GM23248 (cell line): ENCODE data around the gene TFCP2L1. TPM values are rescaled to one million over a fixed set of nuclear protein-coding genes. Genes with fewer than 3 reads are reported as not detected.
A peak's percentile ranks its signal among the peaks of the same experiment; 100 is the strongest.

Experiments
- DNase-seq: peaks from one replicate; pipeline ENCODE4 v3.0.0-alpha.2; 2015
- H2AFZ ChIP-seq: fragments of 200-600 bp; sonication (generic); 2 replicates; pipeline ENCODE4 v1.6.1; 2016; ENCODE audit warnings: antibody characterized with exemption
- H3F3A ChIP-seq: fragments of 200-600 bp; sonication (generic); 2 replicates; pipeline ENCODE4 v1.6.1; 2016; ENCODE audit warnings: mild to moderate bottlenecking, antibody characterized with exemption, mixed run types; ENCODE audit not compliant: insufficient read depth
- H3K27ac ChIP-seq: fragments of 200-600 bp; sonication (generic); 2 replicates; pipeline ENCODE4 v1.5.1; 2016; ENCODE audit warnings: mild to moderate bottlenecking
- H3K27me3 ChIP-seq: fragments of 200-600 bp; sonication (generic); replicated peaks from 2 replicates; pipeline ENCODE4 v1.6.1; 2016; ENCODE audit warnings: mild to moderate bottlenecking; ENCODE audit not compliant: insufficient read depth
- H3K36me3 ChIP-seq: fragments of 200-600 bp; sonication (generic); 2 replicates; pipeline ENCODE4 v1.6.1; 2016; ENCODE audit warnings: low read depth, mild to moderate bottlenecking
- H3K4me1 ChIP-seq: fragments of 200-600 bp; sonication (generic); 2 replicates; pipeline ENCODE4 v1.6.1; 2016; ENCODE audit warnings: mild to moderate bottlenecking; ENCODE audit not compliant: insufficient read depth
- H3K4me2 ChIP-seq: fragments of 200-600 bp; sonication (generic); one replicate; pipeline ENCODE4 v1.6.1; 2016; ENCODE audit warnings: mild to moderate bottlenecking; ENCODE audit not compliant: unreplicated experiment
- H3K4me3 ChIP-seq: fragments of 200-600 bp; sonication (generic); 2 replicates; pipeline ENCODE4 v1.5.1; 2016; ENCODE audit warnings: mild to moderate bottlenecking
- H3K79me2 ChIP-seq: fragments of 200-600 bp; sonication (generic); 2 replicates; pipeline ENCODE4 v1.6.1; 2016; ENCODE audit warnings: mild to moderate bottlenecking; ENCODE audit not compliant: insufficient read depth
- H3K9ac ChIP-seq: fragments of 200-600 bp; sonication (generic); 2 replicates; pipeline ENCODE4 v1.6.1; 2016; ENCODE audit warnings: mild to moderate bottlenecking
- H3K9me2 ChIP-seq: fragments of 200-600 bp; sonication (generic); 2 replicates; pipeline ENCODE4 v1.6.1; 2016; ENCODE audit warnings: mixed run types, mild to moderate bottlenecking, moderate library complexity; ENCODE audit not compliant: insufficient read depth
- H3K9me3 ChIP-seq: fragments of 200-600 bp; sonication (generic); one replicate; pipeline ENCODE4 v1.6.1; 2017; ENCODE audit warnings: low read depth
- H4K20me1 ChIP-seq: fragments of 200-600 bp; sonication (generic); 2 replicates; pipeline ENCODE4 v1.6.0; 2016; ENCODE audit not compliant: insufficient read depth
- EZH2 ChIP-seq: fragments of 200-600 bp; sonication (generic); IDR thresholded peaks from 2 replicates; pipeline ENCODE4 v1.6.1; 2018; ENCODE audit warnings: antibody characterized with exemption, mild to moderate bottlenecking; ENCODE audit not compliant: insufficient read depth, poor library complexity, severe bottlenecking
- EZH2phosphoT487 ChIP-seq: fragments of 200-600 bp; sonication (generic); IDR thresholded peaks from 2 replicates; pipeline ENCODE4 v1.6.1; 2018; ENCODE audit warnings: antibody characterized with exemption, moderate library complexity, mild to moderate bottlenecking, low read depth; ENCODE audit not compliant: insufficient read depth
- WGBS, 2 experiments: methylation state at CpG; one replicate each; pipeline ENCODE4 v1.1.6; 2015 to 2017; ENCODE audit warnings: low lambda C conversion rate in 2 of 2, low coverage in 1 of 2; ENCODE audit errors: missing lambda C conversion rate in 2 of 2; 5-methylcytosine and 5-hydroxymethylcytosine counted together
- in situ Hi-C: fragments of 300-500 bp; cut with MboI; formaldehyde crosslinking; loops from 2 replicates; pipeline ENCODE4 v1.15.0; 2020
- polyA plus RNA-seq: library from polyadenylated mRNA; unstranded; fragments of >200 nt; fragmentation: Nextera tagmentation; extraction: Ambion mirVana; gene quantifications from 2 replicates; pipeline ENCODE4 v1.2.1, GENCODE V29; 2016
- total RNA-seq: library from RNA; depleted of rRNA; stranded (reverse); fragments of >200 nt; shearing (Covaris generic); gene quantifications from 2 replicates; pipeline ENCODE4 v1.2.3, GENCODE V29; 2014

TFCP2L1 gene
- total and polyA plus RNA-seq, 2 experiments from 2014 or later: not detected

DNA sequence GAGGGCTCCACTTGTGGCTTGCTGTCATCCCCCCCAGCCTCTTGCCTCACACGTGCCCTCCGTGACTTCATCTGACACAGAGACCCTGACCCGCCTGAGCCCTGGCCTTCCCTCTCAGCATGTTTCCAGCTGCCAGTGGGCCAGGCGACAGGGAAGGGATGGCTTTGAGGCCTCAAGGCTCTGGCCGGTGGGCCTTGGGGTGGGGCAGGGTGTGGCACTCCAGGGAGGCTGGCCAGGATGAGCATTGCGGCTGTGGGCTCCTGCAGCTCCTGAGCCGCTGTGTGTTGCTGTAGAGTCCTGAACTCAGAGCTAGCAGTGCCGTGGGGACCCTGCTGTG is 85.0 kb downstream of the TFCP2L1 start:
- Histone ChIP-seq H4K20me1 (no peaks in the 10 kb centered on the region), H3K9me3 (no peaks in the 10 kb centered on the region), H3K4me2 (no peak overlapping the region), H3K27me3 (peaks cover 8% of the 10 kb centered on the region), H2AFZ (no peak overlapping the region), H3K9me2 (no peaks in the 10 kb centered on the region), H3K4me3 (no peak overlapping the region), H3K4me1 (peaks cover 6% of the 10 kb centered on the region), H3K9ac (no peak overlapping the region), H3F3A (no peaks in the 10 kb centered on the region), H3K36me3 (no peaks in the 10 kb centered on the region), H3K27ac (no peak overlapping the region), H3K79me2 (no peaks in the 10 kb centered on the region)
- TF ChIP-seq EZH2: no peak
- no peak for TF ChIP-seq EZH2phosphoT487
- in situ Hi-C loops: no loop called here
- WGBS, 2 experiments: 69 to 74% methylated on average over 8 of the region's 8 CpGs
- DNase-seq: no peak

- in situ Hi-C loops: no loop called here
- H3K4me3 ChIP-seq: no peak overlapping the region
- H3K9me3 ChIP-seq: no peaks in the 10 kb centered on the region
- H3K4me2 ChIP-seq: no peak overlapping the region
- WGBS, 2 experiments: 83 to 86% methylated on average over 10 of the region's 10 CpGs
- H3K36me3 ChIP-seq: no peaks in the 10 kb centered on the region
- peaks cover 8% of the 10 kb centered on the region for H3K27me3 ChIP-seq
- DNase-seq: no peak
- TF ChIP-seq EZH2phosphoT487: no peak
- TF ChIP-seq EZH2: no peak
- peaks cover 6% of the 10 kb centered on the region for H3K4me1 ChIP-seq
- H2AFZ ChIP-seq: no peak overlapping the region
- H3K9me2 ChIP-seq: no peaks in the 10 kb centered on the region
- H3K27ac ChIP-seq: no peak overlapping the region
- no peaks in the 10 kb centered on the region for H4K20me1 ChIP-seq
- H3F3A ChIP-seq: no peaks in the 10 kb centered on the region
- no peak overlapping the region for H3K9ac ChIP-seq
- no peaks in the 10 kb centered on the region for H3K79me2 ChIP-seq
These were observed 85.6 kb downstream of the TFCP2L1 start for GRCh38 chr2:121199281-121200010.

GRCh38 chr2:121197369-121198091 is 87.5 kb downstream of the TFCP2L1 start:
- H3K27ac ChIP-seq: no peak overlapping the region
- H3K4me1 ChIP-seq: peaks cover 6% of the 10 kb centered on the region
- no peaks in the 10 kb centered on the region for H4K20me1 ChIP-seq
- no peak overlapping the region for H3K4me2 ChIP-seq
- DNase-seq: peak; percentile 91
- H3F3A ChIP-seq: no peaks in the 10 kb centered on the region
- no peaks in the 10 kb centered on the region for H3K79me2 ChIP-seq
- in situ Hi-C loops: no loop called here
- no peak overlapping the region for H3K4me3 ChIP-seq
- H3K27me3 ChIP-seq: no peaks in the 10 kb centered on the region; the same call in 1 of the 2 replicates
- no peaks in the 10 kb centered on the region for H3K9me3 ChIP-seq
- no peak for TF ChIP-seq EZH2
- TF ChIP-seq EZH2phosphoT487: no peak
- H3K36me3 ChIP-seq: no peaks in the 10 kb centered on the region
- peak overlapping the region; percentile 72 for H2AFZ ChIP-seq
- H3K9ac ChIP-seq: peak overlapping the region; percentile 34; the same call in 1 of the 2 replicates
- no peaks in the 10 kb centered on the region for H3K9me2 ChIP-seq
- 23 to 24% methylated on average over 19 of the region's 19 CpGs for WGBS, 2 experiments

GRCh38 chr2:121196849-121197155 is 88.2 kb downstream of the TFCP2L1 start:
- TF ChIP-seq EZH2phosphoT487 (no peak), EZH2 (no peak)
- H3K36me3 ChIP-seq: no peaks in the 10 kb centered on the region
- no peaks in the 10 kb centered on the region for H3K9me3 ChIP-seq
- H2AFZ ChIP-seq: no peak overlapping the region
- no peak overlapping the region for H3K9ac ChIP-seq
- peaks cover 6% of the 10 kb centered on the region for H3K4me1 ChIP-seq
- H3K79me2 ChIP-seq: no peaks in the 10 kb centered on the region
- H3K4me2 ChIP-seq: no peak overlapping the region
- no peaks in the 10 kb centered on the region for H3K9me2 ChIP-seq
- no peak overlapping the region for H3K4me3 ChIP-seq
- no peak overlapping the region for H3K27ac ChIP-seq
- in situ Hi-C loops: no loop called here
- no peaks in the 10 kb centered on the region for H3F3A ChIP-seq
- H4K20me1 ChIP-seq: no peaks in the 10 kb centered on the region
- WGBS, 2 experiments: 94 to 100% methylated on average over 8 of the region's 8 CpGs
- DNase-seq: no peak
- no peaks in the 10 kb centered on the region; the same call in 1 of the 2 replicates for H3K27me3 ChIP-seq
